Fibroblast of pulmonary artery (primary cell): ENCODE measurements around the gene RHEBL1.

Experiments
- DNase-seq: peaks from one replicate; pipeline ENCODE4 v3.0.0-alpha.2; 2010; ENCODE audit warnings: low read depth
- H3K4me3 ChIP-seq: replicated peaks from 2 replicates; pipeline ENCODE4 v1.5.1; 2011; ENCODE audit warnings: low read depth, mild to moderate bottlenecking, control low read depth, low read length, moderate library complexity
- CTCF ChIP-seq: IDR thresholded peaks from 2 replicates; pipeline ENCODE4 v1.5.1; 2011; ENCODE audit warnings: mild to moderate bottlenecking, control low read depth, low read length, inconsistent platforms; ENCODE audit errors: missing control alignments

Gene RHEBL1

GRCh38 chr12:49054524-49054923, 15.3 kb downstream of the RHEBL1 start:
- no peak for DNase-seq
- H3K4me3 ChIP-seq = no peak overlapping the region
- TF ChIP-seq CTCF = no peak

GRCh38 chr12:49054096-49054495, 15.7 kb downstream of the RHEBL1 start:
- H3K4me3 ChIP-seq = no peak overlapping the region
- DNase-seq = no peak
- TF ChIP-seq CTCF = no peak

GRCh38 chr12:49052451-49053208, 17.1 kb downstream of the RHEBL1 start:
- TF ChIP-seq CTCF = no peak
- DNase-seq = no peak
- H3K4me3 ChIP-seq = no peak overlapping the region

- H3K4me3 ChIP-seq = no peak overlapping the region
- no peak for DNase-seq
- TF ChIP-seq CTCF = no peak
Observed at GRCh38 chr12:49051777-49052438, 17.9 kb downstream of the RHEBL1 start.

GRCh38 chr12:49051373-49051764, 18.4 kb downstream of the RHEBL1 start:
- no peak for TF ChIP-seq CTCF
- DNase-seq = no peak
- no peak overlapping the region for H3K4me3 ChIP-seq

- DNase-seq = no peak
- TF ChIP-seq CTCF = no peak
- H3K4me3 ChIP-seq = no peak overlapping the region
Observed at GRCh38 chr12:49050507-49051372, 19.0 kb downstream of the RHEBL1 start.
